HG03520 (cell line): Measurements from ENCODE around the gene DLGAP1.
"Not testable (repeated sequence)": the region's sequence is repeated elsewhere in the genome, so short reads cannot be mapped to it uniquely, and the experiment has no call there.

Experiments
- ATAC-seq: cut with Tn5 transposase; IDR thresholded peaks from one replicate; pipeline ENCODE4 v1.9.1; 2021; ENCODE audit warnings: mild to moderate bottlenecking, moderate library complexity; ENCODE audit not compliant: unreplicated experiment

Gene DLGAP1

DNA sequence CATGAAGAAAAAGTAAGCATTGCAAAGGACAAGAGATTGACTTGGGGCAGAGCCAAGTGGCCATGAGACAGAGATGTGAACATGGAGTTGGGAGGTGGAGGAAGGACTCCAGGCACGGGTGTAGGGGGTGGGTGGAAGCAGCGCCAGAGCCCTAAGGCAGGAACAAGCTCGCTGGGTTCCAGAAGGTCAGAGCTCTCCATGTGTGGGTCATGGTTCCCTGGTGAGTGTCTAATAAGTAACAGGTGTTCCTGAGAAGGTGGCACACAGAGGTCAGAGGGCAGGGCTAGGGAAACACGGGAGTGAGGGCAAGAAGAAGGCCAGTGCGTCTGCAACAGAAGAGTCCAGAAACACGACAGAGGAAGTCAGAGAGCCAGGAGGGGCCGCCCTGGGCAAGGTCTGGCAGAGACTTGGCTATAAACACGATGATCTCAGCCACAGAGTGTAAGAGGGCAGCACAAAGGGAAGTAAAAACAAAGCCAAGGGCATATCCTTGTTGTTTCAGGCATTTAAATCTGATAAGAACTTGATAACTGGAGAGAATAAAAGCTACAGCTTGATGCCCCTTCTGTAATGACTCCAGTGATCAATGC is 744.3 kb downstream of the DLGAP1 start:
- ATAC-seq, result no peak

DNA sequence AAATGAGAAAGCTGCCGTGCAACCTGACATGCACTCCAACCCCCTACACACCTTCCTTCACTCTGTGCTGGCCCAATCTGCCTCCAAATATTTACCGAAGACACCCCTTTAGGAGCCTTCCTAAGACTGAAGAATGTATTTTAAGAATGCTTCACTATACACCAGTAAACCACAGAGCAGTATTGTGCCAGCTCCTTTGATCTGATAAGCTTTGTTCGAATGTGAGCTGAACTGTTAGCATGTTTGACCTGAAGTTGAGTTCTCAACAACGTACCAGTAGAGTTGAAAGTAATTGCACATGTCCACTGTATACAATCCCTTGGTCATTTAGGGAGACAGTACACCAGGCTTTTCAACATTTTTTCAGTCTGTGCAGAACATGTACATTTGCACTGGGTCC is 745.9 kb downstream of the DLGAP1 start:
- no peak for ATAC-seq

DNA sequence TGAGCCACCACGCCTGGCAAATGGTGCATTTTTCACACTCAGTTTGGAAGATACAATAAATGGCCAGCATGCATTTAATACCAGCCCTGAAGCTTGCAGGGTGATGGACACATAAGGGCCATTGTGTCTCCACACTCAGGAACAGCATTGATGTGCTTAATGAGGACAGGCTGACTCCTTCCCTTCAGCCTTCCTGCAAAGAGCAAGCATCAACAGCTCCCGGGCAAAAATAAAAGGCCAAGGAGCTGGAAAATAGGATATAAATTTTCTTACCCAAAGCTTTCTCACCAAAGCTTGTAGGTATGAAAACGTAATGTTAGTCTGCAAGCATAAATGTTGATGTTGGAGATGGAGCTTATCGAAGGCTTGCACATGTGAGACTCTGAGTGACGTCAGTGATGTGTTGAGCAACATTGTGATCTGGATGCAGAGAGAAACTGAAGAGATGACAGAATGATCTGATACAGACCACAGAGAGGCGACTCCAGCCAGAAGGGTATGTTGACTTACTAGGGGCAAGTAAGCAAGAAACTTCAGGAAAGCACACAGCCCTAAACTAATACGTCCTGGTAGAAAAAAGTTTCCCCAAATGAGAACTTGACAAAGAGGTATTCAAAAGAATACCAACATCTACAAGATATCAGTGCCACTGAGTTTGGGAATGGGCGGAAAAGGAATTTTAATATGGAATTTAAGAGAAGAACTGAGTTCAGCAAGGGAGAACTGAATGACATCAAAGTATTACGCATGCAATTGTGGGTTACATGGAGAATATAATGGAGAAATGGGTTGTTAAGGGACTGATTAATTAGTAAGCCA is 748.6 kb downstream of the DLGAP1 start:
- no peak for ATAC-seq

DNA sequence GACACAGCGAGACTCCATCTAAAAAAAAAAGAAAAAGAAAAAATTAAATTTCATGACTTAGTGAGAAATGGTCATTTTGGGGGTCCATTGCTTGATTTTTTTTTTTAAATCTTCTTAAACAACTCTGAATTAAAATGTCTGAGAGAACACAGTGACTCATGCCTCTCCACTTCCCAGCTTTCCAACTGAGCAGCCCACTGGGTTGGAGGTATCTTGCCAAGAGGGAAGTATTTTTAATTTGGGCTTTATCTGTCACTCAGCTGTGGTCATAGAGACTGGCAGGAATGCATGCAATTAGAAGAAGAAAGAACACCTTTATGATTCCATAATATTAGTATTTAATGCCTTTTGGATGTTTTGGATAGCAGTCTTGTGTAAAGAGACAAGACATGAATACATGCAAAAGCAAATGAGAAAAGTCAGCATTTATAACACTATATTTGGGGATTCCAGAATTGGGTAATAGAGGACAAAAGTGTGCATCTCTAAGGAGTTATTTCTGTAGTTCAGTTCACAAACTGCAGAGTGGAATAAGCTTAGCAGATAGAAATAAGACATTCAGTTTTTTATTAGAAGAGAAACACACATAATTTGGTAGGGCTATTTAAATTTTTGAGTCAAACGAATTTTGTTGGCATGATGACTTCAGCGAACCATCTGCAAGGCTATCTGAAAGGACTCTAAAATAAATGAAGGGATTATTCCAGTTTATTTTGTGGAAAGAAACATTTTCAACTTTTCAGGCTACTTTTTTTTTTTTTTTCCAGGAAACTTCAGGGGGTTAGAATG is 750.4 kb downstream of the DLGAP1 start:
- ATAC-seq, result no peak

DNA sequence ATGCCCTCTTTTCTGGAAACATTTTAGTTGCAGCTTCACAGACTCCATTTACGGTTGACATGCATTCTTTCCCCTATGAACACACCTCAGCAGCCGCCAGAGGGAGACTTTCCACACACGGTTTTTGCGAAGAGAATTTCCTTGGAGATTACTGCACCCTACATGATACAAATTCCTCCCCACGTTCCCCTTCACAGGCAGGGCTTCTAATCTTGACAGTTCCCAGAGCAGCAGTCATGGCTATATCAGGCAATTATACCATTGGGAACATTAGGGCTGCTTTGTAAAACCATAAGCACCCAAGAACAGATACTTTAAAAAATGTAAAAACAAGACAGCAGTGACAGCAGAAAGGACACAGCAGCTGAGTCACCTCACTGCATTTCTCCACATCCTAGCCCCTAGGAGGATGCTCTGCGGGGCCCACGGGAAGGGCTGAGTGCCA is 751.4 kb downstream of the DLGAP1 start:
- ATAC-seq, result no peak

DNA sequence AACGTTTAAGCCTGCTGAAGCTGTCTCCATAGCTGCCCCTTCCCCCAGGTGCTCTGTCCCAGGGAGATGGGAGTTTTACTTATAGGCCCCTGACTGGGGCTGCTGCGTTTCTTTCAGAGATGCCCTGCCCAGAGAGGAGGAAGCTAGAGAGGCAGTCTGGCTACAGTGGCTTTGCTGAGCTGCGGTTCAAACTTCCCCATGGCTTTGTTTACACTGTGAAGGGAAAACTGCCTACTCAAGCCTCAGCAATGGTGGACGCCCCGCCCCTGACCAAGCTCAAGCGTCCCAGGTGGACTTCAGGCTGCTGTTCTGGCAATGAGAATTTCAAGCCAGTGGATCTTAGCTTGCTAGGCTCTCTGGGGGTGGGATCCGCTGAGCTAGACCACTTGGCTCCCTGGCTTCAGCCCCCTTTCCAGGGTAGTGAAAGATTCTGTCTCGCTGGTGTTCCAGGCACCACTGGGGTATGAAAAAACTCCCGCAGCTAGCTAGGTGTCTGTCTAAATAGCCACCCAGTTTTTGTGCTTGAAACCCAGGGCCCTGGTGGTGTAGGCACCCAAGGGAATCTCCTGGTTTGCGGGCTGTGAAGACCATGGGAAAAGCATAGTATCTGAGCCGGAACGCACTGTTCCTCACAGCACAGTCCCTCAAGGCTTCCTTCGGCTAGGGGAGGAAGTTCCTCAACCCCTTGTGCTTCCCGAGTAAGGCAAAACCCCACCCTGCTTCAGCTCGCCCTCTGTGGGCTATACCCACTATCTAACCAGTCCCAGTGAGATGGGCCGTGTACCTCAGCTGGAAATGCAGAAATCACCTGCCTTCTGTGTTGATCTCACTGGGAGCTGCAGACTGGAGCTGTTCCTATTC is 755.2 kb downstream of the DLGAP1 start:
- ATAC-seq, result not testable (repeated sequence)

DNA sequence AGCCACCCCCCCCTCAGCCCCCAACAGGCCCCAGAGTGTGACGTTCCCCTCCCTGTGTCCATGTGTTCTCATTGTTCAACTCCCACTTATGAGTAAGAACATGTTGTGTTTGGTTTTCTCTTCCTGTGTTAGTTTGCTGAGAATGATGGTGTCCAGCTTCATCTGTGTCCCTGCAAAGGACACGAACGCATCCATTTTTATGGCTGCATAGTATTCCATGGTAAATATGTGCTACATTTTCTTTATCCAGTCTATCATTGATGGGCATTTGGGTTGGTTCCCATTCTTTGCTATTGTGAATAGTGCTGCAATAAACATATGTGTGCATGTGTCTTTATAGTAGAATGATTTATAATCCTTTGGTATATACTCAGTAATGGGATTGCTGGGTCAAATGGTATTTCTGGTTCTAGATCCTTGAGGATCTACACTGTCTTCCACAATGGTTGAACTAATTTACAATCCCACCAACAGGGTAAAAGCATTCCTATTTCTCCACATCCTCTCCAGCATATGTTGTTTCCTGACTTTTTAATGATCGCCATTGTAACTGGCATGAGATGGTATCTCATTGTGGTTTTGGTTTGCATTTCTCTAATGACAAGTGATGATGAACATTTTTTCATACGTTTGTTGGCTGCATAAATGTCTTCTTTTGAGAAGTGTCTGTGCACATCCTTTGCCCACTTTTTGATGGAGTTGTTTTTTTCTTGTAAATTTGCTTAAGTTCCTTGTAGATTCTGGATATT is 760.9 kb downstream of the DLGAP1 start:
- ATAC-seq, result not testable (repeated sequence)

DNA sequence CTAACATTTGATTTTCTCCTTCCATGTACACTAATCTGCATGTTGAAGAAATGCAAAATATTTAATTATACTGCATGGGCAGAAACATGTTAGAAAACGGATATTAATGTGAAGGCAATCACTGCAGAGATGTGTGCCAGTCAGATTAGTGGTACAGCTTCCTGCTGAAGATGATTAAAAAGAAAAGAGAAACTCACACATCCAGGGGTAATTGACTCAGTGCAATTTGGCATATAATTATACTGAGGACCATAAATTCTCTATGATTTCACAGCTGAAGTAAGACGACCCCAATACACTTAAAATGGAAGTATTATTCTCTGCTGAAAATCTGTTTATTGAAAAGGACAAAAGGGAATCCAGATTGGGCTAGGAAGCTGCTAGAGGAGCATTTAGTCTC is 761.7 kb downstream of the DLGAP1 start:
- ATAC-seq, result no peak

DNA sequence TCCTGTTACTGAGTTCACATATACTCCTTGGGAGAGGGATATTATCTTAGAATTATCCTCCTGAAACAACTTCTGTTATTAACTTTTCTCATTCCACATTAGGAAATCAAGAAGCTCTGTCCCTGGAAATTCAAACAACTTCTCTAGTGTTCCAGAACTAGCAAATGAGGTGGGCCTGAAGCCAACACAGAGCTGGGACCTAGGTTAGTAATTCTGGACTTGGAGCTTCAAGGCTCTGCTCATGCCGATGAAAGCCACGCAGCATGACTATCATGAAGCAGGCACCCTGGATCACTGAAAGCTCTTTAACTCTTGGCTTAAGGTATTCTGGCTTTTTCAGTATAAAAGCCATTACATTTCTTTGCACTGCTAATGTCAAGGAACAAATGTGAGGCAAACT is 762.4 kb downstream of the DLGAP1 start:
- ATAC-seq, result no peak

DNA sequence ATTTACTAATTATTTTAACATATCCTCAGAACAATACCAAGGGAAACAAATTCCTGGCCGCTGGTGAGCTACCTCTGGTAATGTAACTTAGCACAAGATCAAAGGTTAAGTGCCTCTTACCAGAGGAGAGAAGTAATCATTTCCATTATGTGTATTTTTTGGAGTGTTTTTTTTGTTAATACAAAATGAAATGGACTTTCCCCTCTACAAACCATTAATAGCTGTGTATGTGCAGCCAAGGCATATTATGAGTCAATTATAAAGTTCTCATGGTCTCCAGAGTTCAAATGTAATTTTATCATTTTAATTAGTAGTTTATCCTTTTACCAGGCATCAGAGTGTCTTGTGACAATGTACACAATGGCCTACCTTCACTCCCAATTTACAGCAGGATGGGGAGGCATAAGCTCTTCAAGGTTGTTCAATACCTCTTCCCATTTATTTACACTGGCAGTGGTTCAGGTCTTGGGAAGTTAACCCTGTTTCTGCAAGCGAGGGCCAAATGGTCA is 762.9 kb downstream of the DLGAP1 start:
- ATAC-seq, result no peak

DNA sequence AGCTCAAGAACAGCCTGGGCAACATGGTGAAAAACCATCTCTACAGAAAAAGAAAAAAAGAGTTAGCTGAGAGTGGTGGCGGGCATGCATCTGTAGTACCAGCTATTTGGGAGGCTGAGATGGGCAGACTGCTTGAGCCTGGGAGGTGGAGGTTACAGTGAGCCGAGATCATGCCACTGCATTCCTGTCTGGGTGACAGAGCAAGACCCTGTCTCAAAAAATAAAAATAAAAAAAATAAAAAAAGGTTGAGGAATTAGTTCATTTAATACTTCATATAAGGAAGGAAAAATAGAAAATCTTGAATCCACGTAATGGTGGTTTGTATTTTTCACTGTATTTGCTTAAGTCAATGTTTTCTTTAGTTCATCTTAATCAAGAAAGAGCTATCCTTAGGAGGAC is 763.4 kb downstream of the DLGAP1 start:
- ATAC-seq, result no peak

DNA sequence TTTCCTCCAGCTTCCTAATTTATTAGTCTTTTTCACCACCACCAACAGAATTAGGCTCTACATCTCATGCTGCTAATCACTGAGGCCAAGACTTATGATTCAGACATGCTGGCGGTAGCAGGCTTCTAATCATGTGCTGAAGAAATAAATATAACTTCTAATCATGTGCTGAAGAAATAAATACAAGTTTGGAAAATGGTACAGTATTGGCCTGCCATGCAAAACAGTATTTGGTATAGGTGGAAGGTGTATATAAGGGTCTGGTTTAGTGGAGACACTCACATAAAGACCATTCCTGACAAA is 764.4 kb downstream of the DLGAP1 start:
- ATAC-seq, result no peak

DNA sequence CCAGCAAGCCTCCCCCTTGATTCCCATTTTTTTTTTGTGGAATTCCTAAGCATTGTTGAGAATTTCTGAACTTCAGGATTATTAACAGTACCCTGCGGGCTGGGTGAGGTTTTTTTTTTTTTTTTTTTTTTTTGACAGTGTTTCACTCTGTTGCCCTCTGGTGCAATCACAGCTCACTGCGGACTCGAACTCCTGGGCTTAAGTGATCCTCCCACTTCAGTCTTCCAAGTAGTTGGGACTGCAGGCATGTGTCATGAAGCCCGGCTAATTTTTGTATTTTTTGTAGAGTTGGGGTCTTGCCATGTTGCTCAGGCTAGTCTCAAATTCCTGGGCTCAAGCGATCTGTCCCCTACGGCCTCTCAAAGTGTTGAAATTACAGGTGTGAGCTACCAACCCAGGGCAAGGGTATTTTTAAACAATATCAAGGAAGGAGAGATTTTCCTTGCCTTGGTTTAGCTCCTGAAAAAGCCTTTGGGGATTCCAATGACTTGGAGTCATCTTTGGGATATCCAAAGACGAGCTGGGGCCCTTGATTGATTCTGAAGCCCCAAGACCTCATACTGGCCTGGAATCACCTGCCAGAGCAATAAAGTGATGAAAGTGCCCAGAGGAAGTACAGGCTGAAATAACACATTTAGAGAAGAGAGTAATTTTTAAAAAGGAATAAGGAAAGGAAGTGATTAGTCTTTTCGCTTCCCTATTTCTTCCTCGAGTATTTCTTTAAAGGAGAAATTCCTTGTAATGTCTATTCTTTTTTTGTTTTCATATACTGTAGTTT is 764.9 kb downstream of the DLGAP1 start:
- no peak for ATAC-seq

DNA sequence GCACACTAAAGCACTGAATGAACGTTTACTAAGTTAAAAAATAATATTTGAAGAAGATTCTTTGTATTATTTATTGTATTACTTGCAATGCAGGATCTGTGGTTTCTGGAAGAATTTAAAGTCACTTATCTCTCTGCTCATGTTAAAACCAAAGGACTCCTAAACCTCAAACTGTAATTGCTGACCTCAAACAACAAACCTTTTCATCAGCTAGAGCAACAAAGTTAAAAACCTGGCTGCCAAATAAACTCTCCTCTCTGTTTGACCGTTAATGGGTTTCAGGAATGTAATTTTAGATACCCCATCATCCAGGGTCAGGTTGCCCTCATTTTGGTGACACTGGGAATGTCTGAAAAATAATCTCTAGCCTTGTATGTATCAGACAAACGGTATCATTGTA is 766.0 kb downstream of the DLGAP1 start:
- no peak for ATAC-seq

DNA sequence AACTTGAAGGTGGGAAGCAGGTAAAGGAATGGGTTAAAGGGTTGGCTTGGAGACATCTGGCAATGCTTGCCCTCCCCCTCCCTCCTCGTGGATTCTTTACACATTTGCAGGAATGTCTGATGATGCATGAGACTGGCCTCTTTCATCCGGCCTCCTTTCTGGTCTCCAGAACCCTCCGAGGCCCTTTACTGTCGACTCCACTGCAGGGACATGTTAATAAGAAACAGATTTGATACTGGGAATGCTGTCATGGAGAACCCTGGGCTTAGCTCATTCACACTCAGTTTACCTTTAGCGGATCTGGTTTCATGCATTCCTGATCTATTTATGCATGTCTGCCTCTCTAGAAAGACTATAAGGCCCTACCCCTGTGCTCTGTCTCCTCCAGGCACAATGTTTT is 766.4 kb downstream of the DLGAP1 start:
- no peak for ATAC-seq

DNA sequence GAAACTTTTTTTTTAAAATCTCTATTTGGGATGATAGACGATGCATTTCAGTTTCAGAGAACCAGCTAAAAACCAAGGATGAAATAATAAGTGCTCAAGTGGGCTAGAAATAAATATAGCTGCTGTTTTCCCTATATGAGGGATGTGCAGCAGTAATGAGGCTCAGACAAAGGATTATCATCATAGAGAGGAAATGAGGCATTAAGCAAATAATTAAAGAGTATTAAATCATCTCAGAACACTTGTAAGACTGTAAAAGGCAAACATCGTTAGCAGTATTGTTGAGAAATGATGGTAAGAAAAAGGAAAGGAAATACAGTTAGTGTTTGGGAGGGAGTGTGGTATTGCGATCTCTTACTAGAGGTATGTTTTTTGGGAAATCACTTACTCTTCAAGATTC is 771.6 kb downstream of the DLGAP1 start:
- ATAC-seq, result no peak

DNA sequence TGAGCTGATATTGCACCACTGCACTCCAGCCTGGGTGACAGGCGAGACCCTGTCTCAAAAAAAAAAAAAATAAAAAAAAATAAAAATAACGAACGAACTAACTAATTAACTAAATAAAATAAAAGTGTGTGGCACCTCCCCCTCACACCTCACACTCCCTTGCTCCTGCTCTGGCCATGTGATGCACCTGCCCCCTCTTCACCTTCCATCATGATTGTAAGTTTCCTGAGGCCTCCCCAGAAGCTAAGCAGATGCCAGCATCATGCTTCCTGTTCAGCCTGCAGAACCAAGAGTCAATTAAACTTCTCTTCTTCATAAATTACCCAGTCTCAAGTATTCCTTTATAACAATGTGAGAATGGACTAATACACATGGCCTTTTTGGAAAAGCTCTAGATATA is 773.0 kb downstream of the DLGAP1 start:
- no peak for ATAC-seq

DNA sequence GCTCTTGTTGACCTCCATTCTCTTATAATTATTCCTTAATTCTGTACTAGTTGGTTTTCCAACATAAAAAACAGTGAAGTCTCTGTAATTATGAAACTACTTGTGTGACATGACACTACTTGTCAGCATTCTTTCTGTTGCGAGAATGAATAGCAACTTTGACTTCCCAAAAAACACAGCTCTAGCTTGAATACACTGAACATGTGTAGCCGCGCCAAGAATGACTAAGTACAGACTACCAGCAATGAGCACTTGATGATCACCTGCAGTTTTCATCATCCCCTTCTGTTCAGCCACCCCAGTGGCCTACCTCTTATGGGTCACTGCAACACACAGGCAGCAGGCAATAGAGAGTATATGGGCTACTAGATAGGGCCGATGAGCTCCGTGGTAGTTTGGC is 775.9 kb downstream of the DLGAP1 start:
- ATAC-seq, result no peak

DNA sequence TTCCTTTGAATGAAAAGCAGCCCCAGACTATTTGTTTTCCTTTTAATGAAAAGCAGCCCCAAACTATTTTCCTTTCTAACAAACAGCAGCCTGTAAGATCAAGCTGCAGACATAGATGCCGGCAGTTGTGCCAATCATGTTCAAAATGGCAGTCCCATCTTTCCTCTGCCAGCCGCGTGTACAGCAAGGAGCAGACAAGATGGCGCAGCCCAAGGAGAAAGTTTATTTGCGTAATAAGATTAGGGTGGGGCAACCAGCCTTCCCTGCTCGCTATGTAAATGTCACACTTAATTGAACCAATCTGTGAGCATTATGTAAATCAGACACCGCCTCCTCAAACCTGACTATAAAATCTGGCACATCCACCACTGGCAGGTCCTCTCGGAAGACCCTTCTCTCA is 779.1 kb downstream of the DLGAP1 start:
- no peak for ATAC-seq
